ENCODE measurements around the gene RTTN. TPM values are rescaled to one million over a fixed set of nuclear protein-coding genes. Genes with fewer than 3 reads are reported as not detected.

The RTTN gene
- total RNA-seq, 1 experiment from 2014 or later, result 64.7 TPM

DNA sequence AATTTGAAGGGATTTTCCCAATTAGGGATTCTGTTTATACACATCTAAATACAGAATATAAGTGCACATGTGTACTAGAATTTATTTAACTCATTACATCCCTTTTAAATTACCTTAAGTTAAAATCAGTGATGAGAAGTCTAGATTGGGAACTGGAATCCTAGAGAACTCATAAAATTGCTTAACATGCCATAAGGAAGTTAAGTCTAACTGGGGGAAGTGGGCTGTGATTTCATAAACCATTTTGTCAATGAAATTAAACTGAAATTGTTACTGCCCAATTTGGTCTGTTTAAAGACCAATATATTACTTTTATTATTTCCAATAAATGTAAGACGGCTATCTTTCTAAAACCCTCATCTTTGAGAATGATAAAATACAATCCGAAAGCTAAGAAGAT lies 185.5 kb downstream of the RTTN start:
- intact Hi-C loops (cut with micrococcal nuclease), result no loop called here
- TF ChIP-seq, protein P1, sequence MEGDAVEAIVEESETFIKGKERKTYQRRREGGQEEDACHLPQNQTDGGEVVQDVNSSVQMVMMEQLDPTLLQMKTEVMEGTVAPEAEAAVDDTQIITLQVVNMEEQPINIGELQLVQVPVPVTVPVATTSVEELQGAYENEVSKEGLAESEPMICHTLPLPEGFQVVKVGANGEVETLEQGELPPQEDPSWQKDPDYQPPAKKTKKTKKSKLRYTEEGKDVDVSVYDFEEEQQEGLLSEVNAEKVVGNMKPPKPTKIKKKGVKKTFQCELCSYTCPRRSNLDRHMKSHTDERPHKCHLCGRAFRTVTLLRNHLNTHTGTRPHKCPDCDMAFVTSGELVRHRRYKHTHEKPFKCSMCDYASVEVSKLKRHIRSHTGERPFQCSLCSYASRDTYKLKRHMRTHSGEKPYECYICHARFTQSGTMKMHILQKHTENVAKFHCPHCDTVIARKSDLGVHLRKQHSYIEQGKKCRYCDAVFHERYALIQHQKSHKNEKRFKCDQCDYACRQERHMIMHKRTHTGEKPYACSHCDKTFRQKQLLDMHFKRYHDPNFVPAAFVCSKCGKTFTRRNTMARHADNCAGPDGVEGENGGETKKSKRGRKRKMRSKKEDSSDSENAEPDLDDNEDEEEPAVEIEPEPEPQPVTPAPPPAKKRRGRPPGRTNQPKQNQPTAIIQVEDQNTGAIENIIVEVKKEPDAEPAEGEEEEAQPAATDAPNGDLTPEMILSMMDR (IDR thresholded peaks at IDR 0.05; ENCODE audit: unreplicated experiment), result no peak
- no peak for DNase-seq (ENCODE audit: unreplicated experiment)
- H3K4me3 Mint-ChIP-seq (ENCODE audit: unreplicated experiment), result no peak overlapping the region
- no peak overlapping the region for H3K27ac Mint-ChIP-seq (ENCODE audit: low read depth, unreplicated experiment)
- CTCF ChIA-PET, result no interaction called here
- H3K9me3 Mint-ChIP-seq (ENCODE audit: unreplicated experiment), result no peaks in the 10 kb centered on the region
- peaks cover 72% of the 10 kb centered on the region for H3K36me3 Mint-ChIP-seq (ENCODE audit: insufficient read depth, unreplicated experiment)
- no peaks in the 10 kb centered on the region for H3K27me3 Mint-ChIP-seq (ENCODE audit: insufficient read depth, unreplicated experiment)
- no peaks in the 10 kb centered on the region for H3K4me1 Mint-ChIP-seq (ENCODE audit: insufficient read depth, unreplicated experiment)
- POLR2A ChIA-PET, result interaction anchor here (1.3 kb wide), 1 partner anchor 11 kb away, joined by 3 read pairs; no protein-coding TSS in a partner anchor
- no TSS peak for BruUV-seq (replicated peaks)

DNA sequence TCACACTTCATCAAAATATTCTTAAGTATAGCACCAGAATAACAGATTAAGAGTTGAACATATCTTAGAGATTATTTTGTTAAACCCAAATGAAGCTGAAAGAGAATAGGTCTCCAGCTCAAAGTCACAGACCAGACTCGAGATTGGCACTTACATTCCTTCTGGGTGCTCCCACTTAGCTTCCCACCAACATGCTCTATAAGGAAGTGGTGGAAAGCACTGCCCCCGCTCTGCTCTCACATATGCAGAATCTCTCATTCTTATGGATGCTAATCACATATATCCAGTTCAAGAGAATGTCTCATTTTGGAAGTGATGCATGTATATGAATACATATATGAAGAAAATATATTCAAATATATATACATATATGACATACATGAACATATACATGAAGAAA lies 186.4 kb downstream of the RTTN start:
- no TSS peak for BruUV-seq (replicated peaks)
- no peaks in the 10 kb centered on the region for H3K4me1 Mint-ChIP-seq (ENCODE audit: insufficient read depth, unreplicated experiment)
- H3K27me3 Mint-ChIP-seq (ENCODE audit: insufficient read depth, unreplicated experiment), result no peaks in the 10 kb centered on the region
- DNase-seq (ENCODE audit: unreplicated experiment), result no peak
- POLR2A ChIA-PET, result no interaction called here
- CTCF ChIA-PET, result no interaction called here
- no peaks in the 10 kb centered on the region for H3K9me3 Mint-ChIP-seq (ENCODE audit: unreplicated experiment)
- intact Hi-C loops (cut with micrococcal nuclease), result no loop called here
- TF ChIP-seq, protein P1 (IDR thresholded peaks at IDR 0.05; ENCODE audit: unreplicated experiment), result no peak
- H3K36me3 Mint-ChIP-seq (ENCODE audit: insufficient read depth, unreplicated experiment), result peaks cover 74% of the 10 kb centered on the region
- no peak overlapping the region for H3K27ac Mint-ChIP-seq (ENCODE audit: low read depth, unreplicated experiment)
- no peak overlapping the region for H3K4me3 Mint-ChIP-seq (ENCODE audit: unreplicated experiment)

DNA sequence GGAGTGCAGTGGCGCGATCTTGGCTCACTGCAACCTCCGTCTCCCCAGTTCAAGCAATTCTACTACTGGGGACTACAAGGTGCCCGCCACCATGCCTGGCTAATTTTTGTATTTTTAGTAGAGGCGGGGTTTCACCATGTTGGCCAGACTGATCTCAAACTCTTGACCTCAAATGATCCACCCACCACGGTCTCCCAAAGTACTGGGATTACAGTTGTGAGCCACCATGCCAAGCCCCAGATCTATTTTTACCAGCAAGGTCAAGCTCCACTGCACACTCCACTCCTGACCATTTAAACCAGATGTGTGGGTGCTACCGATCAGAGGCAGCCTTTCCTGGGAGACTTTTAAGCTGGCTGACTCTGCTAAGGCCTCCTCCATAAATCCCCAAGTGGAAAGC lies 190.4 kb downstream of the RTTN start:
- H3K4me3 Mint-ChIP-seq (ENCODE audit: unreplicated experiment), result no peak overlapping the region
- peaks cover 79% of the 10 kb centered on the region for H3K36me3 Mint-ChIP-seq (ENCODE audit: insufficient read depth, unreplicated experiment)
- ChIA-PET POLR2A (interaction anchor here (1.1 to 1.2 kb wide), 2 partner anchors 8 to 16 kb away, joined by 3 to 4 read pairs; no protein-coding TSS in a partner anchor), CTCF (no interaction called here)
- no peaks in the 10 kb centered on the region for H3K27me3 Mint-ChIP-seq (ENCODE audit: insufficient read depth, unreplicated experiment)
- no peak overlapping the region for H3K27ac Mint-ChIP-seq (ENCODE audit: low read depth, unreplicated experiment)
- TF ChIP-seq, protein P1 (IDR thresholded peaks at IDR 0.05; ENCODE audit: unreplicated experiment), result no peak
- intact Hi-C loops (cut with micrococcal nuclease), result no loop called here
- H3K4me1 Mint-ChIP-seq (ENCODE audit: insufficient read depth, unreplicated experiment), result no peaks in the 10 kb centered on the region
- no peak for DNase-seq (ENCODE audit: unreplicated experiment)
- peaks cover 8% of the 10 kb centered on the region for H3K9me3 Mint-ChIP-seq (ENCODE audit: unreplicated experiment)
- BruUV-seq (replicated peaks), result no TSS peak

DNA sequence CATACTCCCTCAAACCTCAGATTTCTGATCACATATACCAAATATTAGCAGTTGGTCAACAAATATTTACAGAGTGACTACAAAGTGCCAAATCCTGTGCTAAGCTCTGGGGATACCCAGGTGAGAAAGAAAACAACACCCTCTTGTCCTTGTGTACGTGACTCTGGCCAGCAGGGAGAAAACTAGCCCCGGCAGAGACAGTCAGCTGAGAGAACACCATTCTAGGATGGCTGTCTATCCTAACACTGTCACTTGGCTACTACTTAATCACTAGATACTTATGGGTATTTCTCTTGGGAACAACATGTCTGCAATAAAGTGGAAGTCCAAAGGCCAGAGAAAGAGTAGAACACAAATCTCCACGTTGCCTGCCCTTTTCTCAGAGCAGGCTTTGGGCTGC lies 199.9 kb downstream of the RTTN start:
- ChIA-PET CTCF (interaction anchor here (0.6 kb wide), 1 partner anchor 109 kb away, joined by 3 read pairs; no protein-coding TSS in a partner anchor), POLR2A (no interaction called here)
- no TSS peak for BruUV-seq (replicated peaks)
- Mint-ChIP-seq H3K4me1 (ENCODE audit: insufficient read depth, unreplicated experiment) (no peaks in the 10 kb centered on the region), H3K27ac (ENCODE audit: low read depth, unreplicated experiment) (no peak overlapping the region), H3K9me3 (ENCODE audit: unreplicated experiment) (peaks cover 18% of the 10 kb centered on the region), H3K36me3 (ENCODE audit: insufficient read depth, unreplicated experiment) (peaks cover 69% of the 10 kb centered on the region), H3K27me3 (ENCODE audit: insufficient read depth, unreplicated experiment) (no peaks in the 10 kb centered on the region), H3K4me3 (ENCODE audit: unreplicated experiment) (no peak overlapping the region)
- TF ChIP-seq, protein P1 (IDR thresholded peaks at IDR 0.05; ENCODE audit: unreplicated experiment), result no peak
- intact Hi-C loops (cut with micrococcal nuclease), result no loop called here
- no peak for DNase-seq (ENCODE audit: unreplicated experiment)
